Astrocyte (in vitro differentiated cells and primary cell): ENCODE data around the gene COG3.

ENCODE experiments used
- CTCF ChIP-seq: IDR thresholded peaks from 2 replicates; pipeline ENCODE4 v1.5.1; 2011; ENCODE audit warnings: low read depth, mild to moderate bottlenecking, inconsistent platforms, low read length, moderate library complexity; ENCODE audit not compliant: insufficient read depth
- EZH2 ChIP-seq: IDR thresholded peaks from 2 replicates; pipeline ENCODE4 v1.6.1; 2012; ENCODE audit warnings: mild to moderate bottlenecking, low read length, inconsistent platforms; ENCODE audit not compliant: insufficient read depth

- TF ChIP-seq CTCF: no peak
- no peak for TF ChIP-seq EZH2
These were observed 27.8 kb downstream of the COG3 start for GRCh38 chr13:45492538-45492937.
